Measurements from ENCODE around the gene KIRREL3.

DNA sequence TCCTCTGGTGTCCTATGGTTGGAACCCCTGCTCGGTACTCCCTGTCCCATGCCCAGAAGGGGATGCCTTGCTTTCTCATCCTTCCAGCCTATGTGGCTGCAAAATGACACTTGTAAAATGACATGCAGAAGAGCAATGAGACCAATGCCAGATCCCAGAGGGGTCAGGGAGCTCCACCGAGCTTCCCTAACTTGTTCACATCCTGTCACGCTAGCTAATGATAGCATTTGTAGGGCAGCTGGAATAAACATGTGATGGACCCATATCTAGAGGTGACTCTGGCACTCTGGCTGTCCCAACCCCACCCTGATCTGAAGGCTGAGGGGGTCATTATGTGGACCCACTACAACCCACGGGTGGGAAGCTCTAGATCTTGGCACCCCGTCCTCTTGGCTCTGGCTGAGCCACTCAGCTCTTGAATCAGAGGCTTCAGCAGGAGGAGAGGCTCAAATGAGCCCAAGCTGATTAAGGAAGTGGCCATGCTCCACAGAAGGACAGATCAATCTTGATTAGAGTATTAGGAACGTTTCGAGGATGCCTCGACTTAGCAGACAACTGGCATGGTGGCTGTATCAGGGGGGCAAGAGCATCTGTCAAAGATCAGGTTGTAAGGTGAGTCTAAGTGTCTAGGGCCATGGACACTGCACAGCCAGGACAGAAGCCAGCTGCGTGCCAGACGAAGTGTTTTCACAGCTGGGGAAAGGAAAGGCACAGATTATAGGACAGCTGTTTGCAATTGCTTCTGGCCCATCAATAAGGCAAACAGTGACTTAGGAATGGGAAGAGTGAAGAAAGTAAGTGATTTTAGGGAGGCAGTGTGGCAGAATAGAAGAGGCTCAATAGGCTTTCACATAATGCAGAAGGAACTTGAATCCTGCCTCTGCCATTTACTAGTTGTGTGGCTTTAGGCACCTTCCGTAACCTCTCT lies 182.8 kb downstream of the KIRREL3 start:
- TF ChIP-seq, protein P1, sequence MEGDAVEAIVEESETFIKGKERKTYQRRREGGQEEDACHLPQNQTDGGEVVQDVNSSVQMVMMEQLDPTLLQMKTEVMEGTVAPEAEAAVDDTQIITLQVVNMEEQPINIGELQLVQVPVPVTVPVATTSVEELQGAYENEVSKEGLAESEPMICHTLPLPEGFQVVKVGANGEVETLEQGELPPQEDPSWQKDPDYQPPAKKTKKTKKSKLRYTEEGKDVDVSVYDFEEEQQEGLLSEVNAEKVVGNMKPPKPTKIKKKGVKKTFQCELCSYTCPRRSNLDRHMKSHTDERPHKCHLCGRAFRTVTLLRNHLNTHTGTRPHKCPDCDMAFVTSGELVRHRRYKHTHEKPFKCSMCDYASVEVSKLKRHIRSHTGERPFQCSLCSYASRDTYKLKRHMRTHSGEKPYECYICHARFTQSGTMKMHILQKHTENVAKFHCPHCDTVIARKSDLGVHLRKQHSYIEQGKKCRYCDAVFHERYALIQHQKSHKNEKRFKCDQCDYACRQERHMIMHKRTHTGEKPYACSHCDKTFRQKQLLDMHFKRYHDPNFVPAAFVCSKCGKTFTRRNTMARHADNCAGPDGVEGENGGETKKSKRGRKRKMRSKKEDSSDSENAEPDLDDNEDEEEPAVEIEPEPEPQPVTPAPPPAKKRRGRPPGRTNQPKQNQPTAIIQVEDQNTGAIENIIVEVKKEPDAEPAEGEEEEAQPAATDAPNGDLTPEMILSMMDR (IDR thresholded peaks at IDR 0.05; ENCODE audit: insufficient read depth, low read length, poor library complexity, severe bottlenecking), result no peak
- TF ChIP-seq EZH2phosphoT487 (conservative IDR thresholded peaks at IDR 0.05; ENCODE audit: low read length), result no peak

Measured in SU-DHL-6 (cell line).